GM12892 (cell line): Measurements from ENCODE around the gene TSR1.

Experiments used
- DNase-seq: peaks from one replicate; pipeline ENCODE4 v3.0.0; 2011; ENCODE audit not compliant: insufficient read length
- FAIRE-seq: peaks from 2 replicates; lab custom pipeline; 2011; peaks lifted over from hg19 to GRCh38; lab: Jason Lieb, UNC
- POLR2A ChIP-seq: IDR thresholded peaks from 2 replicates; pipeline ENCODE4 v1.6.1; 2011; ENCODE audit warnings: low read depth, low read length, control low read depth
- POLR2AphosphoS5 ChIP-seq: IDR thresholded peaks from 2 replicates; pipeline ENCODE4 v1.6.1; 2011; ENCODE audit warnings: low read depth, low read length, control low read depth
- TAF1 ChIP-seq: IDR thresholded peaks from 2 replicates; pipeline ENCODE4 v1.6.1; 2011; ENCODE audit warnings: low read depth, mild to moderate bottlenecking, control low read depth, low read length, borderline replicate concordance

TSR1 gene

DNA sequence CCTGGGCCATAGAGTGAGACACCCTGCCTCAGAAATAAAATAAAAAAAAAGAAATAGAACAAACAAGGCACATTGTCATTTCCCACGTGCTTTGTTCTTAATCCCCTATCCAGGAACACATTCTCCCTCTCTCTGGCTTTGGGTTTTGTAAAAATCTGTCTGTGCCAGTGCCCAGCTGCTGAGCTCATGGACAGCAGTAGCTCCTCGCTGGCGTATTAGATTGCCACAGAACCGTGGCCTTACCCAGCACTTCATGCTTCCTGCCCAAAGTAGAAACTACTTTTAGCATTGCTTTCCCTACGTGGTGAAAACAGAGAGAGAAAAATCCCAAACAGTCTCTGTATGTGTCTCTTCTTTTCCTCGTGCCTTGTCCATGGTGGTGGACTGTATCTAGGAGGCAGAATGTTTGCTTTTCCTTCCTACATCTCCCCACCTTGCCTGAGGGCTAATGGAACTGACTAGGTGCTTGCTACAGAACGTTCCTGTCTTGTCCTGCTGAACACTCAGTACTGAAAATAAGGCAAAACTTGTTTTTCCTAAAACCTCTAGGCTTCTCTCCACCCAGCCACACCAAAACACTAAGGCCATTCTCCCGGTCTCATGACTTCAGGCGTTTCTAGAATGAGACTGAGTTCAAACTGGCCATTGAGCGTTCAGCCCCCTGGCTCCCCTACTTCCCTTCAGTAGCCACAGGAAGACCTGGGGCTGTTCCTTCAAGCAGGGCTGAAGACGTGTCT, 38.5 kb upstream of the TSR1 start:
- DNase-seq (no peak), FAIRE-seq (no peak)
- no peak for TF ChIP-seq TAF1
- no peak for TF ChIP-seq POLR2AphosphoS5
- TF ChIP-seq POLR2A: no peak

DNA sequence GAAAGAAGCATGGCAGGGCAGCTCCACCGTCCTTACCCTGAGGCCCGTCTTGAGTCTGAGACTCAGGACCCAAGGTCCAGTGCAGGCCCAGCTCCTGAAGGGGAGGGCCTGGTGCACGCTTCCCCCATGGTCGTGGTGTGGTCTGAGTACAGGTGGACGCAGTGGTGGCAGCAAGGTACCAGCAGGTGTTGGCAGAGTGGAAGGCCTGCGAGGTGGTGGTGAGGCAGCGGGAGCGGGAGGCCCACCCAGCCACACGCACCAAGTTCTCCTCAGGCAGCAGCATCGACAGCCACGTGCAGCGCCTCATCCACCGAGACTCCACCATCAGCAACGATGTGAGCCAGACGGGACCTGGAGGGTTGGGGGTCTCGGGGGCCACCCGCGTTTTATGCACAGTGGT, 36.9 kb upstream of the TSR1 start:
- no peak for FAIRE-seq
- no peak for TF ChIP-seq POLR2AphosphoS5
- TF ChIP-seq TAF1: no peak
- TF ChIP-seq POLR2A: no peak
- no peak for DNase-seq

DNA sequence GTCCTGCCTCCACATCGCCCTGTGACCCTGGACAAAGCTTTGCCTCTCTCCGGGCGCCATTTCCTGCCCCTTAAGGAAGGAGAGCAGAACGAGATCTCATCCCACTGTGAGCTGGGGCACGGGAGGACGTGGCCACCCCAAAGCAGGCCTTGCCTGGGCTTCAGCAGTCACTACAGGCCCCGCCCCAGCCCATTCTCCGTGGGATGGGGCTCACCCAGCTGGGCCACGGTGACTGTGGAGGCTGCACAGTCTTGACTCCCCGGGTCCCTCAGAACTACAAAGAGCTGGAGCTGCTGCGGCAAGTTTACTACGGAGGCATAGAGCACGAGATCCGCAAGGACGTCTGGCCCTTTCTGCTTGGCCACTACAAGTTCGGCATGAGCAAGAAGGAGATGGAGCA, 36.4 kb upstream of the TSR1 start:
- TF ChIP-seq POLR2AphosphoS5 (no peak), TAF1 (no peak), POLR2A (no peak)
- DNase-seq (no peak), FAIRE-seq (no peak)

DNA sequence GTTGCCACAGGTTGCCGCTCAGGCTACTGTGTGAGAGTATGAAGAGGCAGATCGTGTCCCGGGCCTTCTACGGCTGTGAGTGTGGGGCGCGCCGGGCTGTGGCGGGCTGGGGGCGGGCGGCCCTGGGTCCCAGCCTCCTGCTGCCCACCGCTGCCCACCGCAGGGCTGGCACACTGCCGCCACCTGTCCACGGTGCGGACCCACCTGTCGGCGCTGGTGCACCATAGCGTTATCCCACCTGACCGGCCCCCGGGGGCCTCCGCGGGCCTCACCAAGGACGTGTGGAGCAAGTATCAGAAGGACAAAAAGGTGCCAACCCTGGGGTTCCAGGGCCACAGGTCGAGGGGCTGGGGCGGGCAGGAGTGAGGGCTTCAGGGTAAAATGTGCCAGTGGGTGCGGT, 35.9 kb upstream of the TSR1 start:
- TF ChIP-seq POLR2A (no peak), POLR2AphosphoS5 (no peak), TAF1 (no peak)
- DNase-seq (no peak), FAIRE-seq (no peak)

DNA sequence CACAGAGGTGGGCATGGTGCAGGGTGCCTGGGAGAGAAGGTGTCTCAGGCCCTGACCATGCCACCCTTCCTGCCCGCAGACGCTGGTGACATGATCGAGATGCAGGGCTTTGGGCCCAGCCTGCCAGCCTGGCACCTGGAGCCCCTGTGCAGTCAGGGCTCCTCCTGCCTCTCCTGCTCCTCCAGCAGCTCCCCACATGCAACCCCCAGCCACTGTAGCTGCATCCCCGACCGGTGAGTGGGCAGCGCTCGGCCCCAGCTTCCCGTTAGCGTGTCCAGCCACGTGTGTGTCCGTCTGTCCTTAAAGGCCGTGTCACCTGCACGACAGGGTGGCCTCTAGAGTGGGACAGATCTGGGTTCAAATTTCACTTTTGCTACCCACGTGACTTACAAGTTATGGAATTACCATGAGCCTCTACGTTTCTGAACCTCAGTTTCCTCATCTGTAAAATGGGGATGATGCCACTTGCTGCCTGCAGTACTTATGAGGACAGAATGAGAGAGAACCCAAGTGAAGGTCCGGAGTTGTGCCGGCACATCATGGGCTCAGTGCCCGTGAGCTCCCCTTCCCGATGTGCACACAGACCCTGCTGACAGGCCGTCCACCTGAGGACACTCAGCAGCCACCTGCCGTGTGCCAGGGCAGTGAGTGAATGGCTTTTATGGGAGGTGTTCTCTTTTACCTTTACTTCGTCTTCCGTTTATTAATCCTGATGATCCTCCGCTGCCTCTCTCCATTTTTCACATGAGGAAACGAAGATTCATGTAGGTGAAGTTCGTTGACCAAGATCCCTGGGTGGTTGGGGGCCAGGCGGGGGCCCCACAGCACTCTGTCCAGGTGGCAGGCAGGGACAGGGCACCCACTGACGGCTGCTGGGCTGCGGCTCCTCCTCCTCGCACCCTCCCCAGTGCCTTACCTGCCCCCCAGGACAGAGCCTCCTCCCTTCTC, 35.2 kb upstream of the TSR1 start:
- no peak for FAIRE-seq
- no peak for DNase-seq
- TF ChIP-seq POLR2A (no peak), POLR2AphosphoS5 (no peak), TAF1 (no peak)

DNA sequence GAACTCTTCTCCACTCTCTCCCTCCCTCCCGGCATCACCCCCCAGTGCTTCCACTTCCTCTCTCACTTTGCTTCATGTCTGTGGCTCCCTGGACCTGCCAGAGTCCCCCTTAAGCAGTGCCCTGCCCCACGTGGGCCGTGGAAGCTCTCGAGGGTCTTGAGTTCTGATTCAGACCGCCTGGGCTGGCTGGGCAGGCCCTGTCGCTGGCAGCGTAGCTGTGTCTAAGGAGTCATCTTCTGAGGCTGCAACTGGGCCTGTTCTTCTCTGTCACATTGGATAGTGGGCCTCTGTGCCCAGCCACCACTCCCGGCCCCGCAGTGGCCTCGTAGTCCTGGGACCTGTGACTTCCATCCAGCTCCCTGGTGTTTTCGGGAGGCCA, 33.9 kb upstream of the TSR1 start:
- TF ChIP-seq TAF1 (no peak), POLR2A (no peak), POLR2AphosphoS5 (no peak)
- FAIRE-seq: no peak
- no peak for DNase-seq

DNA sequence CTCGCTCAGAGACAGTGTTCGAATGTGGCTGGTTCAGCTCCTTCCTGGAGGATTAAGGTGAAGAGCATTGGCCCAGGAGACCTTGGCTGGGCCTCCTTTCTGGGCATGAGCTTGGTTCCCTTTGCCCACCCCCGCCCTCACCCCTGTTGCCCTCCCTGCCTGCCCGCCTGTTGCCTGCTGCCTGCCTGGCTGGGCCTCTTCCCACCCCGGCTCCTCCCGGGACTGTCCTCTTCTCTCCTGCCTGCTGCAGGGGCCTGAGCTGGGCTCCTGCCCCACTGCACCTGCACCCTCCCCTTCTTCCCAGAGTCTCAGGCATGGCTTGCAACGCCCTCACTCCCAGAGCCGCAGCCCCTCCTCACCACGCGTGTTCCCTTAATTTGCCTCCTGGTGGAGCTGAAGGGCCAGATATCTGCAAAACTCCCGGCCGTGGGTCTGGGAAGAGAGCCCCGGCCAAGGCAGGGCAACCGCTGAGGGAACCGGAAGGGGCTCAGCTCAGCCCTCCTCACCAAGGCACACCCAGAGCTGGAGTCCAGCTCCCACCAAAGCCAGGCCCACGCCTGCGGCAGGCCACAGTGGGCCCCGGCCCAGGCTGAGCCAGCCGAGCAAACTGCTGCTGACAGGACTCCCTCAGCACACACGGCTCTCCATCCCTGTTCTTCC, 33.4 kb upstream of the TSR1 start:
- TF ChIP-seq POLR2A (no peak), POLR2AphosphoS5 (no peak), TAF1 (no peak)
- DNase-seq (no peak), FAIRE-seq (no peak)

DNA sequence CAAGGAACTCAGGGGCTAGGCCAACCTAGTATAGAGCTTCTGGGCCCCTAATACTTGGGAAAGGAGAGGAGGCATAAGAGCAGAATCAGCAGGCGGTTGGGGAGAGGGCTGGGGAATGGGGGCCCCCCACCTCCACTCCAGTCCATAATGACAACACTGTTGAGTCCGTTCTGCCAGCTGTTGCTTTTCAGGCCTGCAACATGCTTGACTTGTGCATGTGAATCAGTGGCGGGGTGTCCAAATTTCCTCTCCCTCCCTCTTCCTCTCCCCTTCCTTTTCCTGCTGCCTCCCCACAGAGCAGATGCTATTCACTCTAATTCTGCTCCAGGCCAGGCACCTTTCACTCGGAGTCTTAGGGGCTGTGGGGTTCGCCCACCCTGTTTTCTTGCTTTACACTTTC, 32.8 kb upstream of the TSR1 start:
- FAIRE-seq (no peak), DNase-seq (no peak)
- TF ChIP-seq POLR2A: no peak
- no peak for TF ChIP-seq POLR2AphosphoS5
- TF ChIP-seq TAF1: no peak

DNA sequence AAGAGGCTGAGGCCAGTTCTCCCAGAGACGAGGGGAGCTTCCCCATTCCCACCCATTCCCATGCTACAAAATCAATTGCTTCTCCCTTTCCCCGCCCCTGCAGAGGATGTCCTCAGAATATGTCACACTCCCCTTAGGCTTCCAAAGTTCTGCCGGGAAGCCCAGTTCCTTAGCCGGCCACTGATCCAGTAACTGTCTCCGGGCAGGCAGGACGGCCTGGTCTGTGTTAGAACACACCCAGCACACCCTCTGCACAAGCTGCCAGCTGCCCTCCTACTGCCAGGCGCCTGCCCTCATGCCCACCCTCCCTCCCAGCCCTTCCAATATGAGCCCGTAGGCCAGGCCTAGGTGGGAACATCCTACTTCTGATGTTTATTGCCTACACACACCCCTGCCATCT, 32.1 kb upstream of the TSR1 start:
- TF ChIP-seq POLR2A (no peak), POLR2AphosphoS5 (no peak), TAF1 (no peak)
- DNase-seq: no peak
- no peak for FAIRE-seq

DNA sequence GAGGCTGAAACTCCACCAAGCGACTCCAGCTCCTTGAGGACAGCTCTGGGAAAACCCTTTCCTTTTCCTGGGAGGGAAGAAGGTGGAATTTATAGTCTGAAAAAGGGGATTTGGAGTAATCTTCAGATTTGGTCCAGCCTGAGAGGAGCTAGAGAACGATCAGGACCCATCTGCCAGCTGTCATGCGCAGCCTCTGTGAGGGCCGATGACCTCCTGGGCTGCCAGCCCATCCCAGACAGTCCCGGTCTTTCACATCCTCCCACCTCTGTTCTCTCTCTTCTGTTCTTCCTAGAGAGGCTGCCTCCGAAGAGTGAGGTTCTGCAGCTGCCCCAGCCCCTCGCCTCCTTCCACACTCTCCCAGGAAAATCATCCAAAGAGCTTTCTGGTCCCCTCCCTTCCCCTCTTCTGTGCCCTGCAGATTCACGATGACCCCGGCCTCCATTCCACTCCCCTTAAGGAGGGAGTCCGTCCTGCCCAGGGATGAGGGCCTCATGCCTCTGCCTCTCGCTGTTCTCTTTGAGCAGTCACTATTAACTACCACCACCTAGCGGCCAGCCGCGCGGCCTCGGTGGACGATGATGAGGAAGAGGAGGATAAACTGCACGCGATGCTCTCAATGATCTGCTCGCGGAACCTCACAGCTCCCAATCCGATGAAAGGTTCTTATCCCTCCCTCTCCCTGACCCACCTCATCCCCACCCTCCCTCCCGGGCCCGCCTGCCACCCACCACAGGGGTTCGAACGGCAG, 30.7 kb upstream of the TSR1 start:
- TF ChIP-seq POLR2AphosphoS5 (no peak), POLR2A (no peak), TAF1 (no peak)
- FAIRE-seq: no peak
- no peak for DNase-seq
